Hematopoietic multipotent progenitor cell treated with erythropoietin and hydrocortisone succinate and interleukin-3 and kit ligand, for 17 days (in vitro differentiated cells): ENCODE measurements around the gene PARP2.

ENCODE experiments used
- DNase-seq: peaks from one replicate; pipeline ENCODE4 v3.0.0-alpha.2; 2015; ENCODE audit warnings: low spot score

PARP2 gene

DNA sequence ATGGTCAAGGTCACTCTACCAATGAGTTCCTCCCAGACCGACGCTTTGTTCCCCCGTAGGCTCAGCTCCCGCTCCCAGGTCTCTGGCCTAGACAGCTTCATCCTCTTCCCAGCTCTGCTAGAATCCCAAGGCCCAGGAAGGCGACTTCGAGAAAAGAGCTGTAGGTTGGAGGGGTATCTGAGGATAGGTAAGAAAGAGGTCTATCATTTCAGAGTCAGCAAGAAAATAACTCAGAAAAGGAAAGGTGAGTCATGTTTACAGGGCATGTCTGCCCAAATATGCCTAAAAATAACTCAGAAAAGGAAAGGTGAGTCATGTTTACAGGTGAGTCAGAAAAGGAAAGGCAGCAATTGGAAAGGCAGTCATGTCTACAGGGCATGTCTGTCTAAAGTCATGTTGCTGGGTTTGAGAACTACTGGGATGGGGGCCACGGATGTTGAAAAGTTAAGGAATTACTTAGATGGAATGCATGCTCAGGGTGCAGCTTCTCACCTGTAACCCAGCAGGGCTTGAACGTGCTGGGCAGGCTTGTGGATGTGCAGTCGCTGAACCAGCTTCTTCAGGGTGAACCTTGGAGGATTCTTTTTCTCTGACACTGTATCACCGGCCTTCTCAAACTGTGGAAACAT lies 57.6 kb downstream of the PARP2 start:
- DNase-seq: no peak

DNA sequence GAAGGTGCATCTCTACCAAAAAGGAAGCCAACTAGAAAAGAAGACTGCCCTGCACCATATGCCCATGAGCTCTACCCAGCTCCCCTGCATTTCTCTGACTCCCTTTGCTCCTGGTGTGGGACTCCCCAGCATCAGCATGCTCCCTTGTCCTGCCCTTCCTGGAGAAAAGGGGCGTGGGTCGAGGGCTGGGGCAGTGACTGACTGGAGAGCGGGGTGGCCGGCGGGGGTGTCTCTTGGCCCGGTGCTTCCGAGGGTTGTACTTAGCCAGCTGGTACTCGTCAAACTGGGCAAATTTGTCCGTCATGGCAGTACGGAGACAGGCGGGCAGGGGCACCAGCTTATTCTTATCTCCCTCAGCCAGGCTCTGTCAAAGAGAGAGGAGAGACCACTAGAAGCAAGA lies 60.1 kb downstream of the PARP2 start:
- no peak for DNase-seq
